GM19025 (cell line): Measurements from ENCODE around the gene STK10.

Experiments used
- ATAC-seq: cut with Tn5 transposase; IDR thresholded peaks from one replicate; pipeline ENCODE4 v1.9.1; 2021; ENCODE audit warnings: mild to moderate bottlenecking, low read depth, moderate library complexity; ENCODE audit not compliant: unreplicated experiment

STK10 gene

DNA sequence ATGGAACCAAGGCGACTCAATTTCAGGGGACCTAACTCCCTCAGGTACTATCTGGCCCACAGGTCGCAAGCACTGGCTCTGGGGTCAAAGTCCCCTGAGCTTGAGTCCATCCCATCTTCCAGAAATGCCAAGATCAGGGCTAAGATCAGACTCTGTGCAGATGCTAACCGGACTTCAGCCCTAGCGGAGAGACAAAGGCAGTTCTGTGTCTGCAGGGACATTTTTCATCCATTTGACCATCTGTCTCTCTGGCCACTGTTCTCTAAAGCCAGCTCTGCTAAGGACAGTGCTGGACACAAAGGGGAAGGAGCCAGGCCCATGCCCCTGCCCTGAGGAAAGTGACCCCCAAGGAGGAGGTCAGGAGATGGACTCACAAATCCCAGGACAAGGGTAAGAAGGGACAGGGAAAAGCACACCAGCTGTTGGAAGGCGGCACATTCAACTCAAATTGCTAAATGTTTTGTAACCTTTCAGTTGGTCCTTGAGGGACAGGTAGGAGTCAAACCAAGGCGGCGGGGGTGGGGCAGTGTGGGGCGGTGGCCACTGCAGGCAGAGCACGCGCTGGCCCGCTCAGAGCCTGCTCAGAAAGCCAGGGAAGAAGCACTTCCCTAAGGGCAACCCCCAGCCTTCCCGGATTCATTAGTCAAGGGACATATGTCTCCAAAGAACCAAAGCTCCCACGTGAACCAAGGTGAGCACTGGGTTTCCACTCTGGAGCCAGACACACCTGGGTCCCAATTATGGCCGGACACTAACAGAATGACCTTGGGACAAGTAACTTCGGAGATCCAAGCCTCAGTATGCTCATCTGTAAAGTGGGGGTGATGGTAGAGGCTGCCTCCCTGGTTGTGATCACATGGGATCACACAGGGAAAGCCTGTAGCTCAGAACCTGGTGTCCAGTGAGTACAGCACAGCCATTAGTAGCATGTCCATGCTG, 42.8 kb downstream of the STK10 start:
- ATAC-seq = no peak

DNA sequence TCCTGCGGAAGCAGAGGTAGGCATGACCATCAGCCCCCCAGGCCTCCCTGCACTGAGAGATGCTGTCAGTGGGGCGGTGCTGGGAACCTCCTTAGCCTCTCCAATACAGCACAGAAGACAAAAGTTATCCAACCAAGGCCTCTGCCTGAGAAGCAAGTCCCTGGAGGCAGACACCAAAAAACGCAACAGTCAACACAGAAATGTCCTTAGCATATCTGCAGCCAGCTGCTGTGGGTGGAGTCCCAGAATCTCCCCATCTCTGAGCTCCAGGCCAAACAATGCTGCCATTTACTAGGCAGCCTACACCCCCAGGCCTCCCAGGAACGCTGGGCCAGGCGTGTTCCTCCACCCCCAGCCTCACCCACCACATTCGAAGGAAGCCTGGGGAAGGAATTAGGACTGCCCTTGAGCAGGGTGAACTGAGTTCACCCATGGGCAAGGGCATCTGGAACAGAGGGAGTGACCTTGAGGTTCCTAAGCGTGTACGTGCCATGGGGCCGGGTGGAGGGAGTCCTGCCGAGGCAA, 43.7 kb downstream of the STK10 start:
- peak; percentile 84 for ATAC-seq

GRCh38 chr5:172143875-172144274, 44.1 kb downstream of the STK10 start:
- no peak for ATAC-seq

GRCh38 chr5:172142709-172143215, 45.3 kb downstream of the STK10 start:
- ATAC-seq = no peak

GRCh38 chr5:172141949-172142319, 46.1 kb downstream of the STK10 start:
- ATAC-seq = no peak

DNA sequence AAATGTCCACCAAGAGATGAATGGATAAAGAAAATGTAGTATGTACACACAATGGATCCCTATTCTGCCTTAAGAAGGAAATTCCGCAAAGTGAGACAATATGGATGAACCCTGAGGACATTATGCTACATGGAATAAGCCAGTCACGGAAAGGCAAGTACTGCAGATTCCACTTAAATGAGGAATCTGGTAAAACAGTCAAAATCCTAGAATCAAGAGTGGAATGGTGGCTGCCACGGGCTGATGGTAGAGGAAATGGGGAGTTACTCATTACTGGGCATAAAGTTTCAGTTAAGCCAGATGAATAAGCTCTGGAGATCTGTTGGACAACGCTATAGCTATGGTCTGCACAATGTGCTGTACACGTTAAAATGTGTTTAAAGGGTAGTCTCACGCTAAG, 47.2 kb downstream of the STK10 start:
- ATAC-seq = no peak

DNA sequence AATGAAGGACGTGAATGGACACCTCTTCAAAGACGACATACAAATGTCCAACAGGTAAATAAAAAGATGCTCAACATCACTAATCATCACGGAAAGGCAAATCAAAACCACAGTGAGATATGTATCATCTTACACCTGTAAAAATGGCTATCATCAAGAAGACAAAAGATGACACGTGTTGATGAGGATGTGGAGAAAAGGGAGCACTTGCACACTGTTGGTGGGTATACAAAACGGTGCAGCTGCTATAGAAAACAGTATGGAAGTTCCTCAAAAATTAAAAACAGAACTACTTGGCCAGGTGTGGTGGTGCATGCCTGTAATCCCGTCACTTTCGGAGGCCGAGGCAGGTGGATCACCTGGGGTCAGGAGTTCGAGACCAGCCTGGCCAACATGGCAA, 47.9 kb downstream of the STK10 start:
- no peak for ATAC-seq

- no peak for ATAC-seq
Observed at GRCh38 chr5:172137046-172137445, 51.0 kb downstream of the STK10 start.

- ATAC-seq = no peak
Observed at GRCh38 chr5:172133359-172134029, 54.5 kb downstream of the STK10 start.

DNA sequence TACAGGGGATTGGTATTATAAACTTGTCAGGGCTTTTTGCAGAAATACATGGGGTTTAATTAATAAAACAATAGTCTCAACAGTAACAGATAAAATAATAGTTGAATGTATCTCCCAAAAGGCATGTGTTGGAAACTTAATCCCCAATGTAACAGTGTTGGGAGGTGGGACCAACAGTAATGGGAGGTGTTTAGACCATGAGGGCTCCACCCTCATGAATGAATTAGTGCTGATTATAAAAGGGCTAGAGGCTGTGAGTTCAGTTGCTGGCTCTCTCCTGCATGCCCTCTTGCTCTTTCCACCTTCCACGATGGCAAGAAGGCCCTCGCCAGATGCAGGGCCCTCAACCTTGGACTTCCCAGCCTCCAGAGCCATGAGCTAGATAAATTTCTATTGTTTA, 56.3 kb downstream of the STK10 start:
- ATAC-seq = no peak

DNA sequence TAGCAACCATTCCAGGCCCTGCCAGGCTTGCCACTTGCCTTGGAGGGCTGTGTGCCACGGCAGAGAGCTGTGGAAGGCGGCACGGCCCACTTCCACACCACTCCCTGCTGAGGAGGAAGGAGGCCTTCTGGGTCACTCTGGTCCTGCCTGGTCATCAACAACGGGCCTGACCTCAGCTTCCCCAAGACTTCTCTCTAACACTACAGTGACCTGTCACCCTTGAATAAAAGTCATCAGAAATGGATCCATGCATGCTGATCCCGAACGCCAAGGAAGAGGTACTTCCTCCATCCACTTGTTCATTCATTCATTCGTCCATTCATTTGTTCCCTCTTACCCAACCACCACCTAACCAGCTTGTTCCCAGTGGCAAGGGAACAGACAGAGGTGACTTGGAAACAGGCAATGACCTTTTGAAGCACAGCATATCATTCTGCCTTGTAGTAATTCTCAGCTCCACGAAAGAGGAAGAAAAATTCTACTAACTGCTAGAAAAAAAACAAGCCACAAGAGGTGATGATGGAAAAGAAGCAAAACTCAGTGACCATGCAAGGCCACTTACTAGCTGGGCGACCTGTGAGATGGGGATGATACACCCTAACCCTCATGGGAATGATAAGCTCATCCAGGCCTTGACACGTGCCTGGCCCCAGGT, 58.6 kb downstream of the STK10 start:
- no peak for ATAC-seq

DNA sequence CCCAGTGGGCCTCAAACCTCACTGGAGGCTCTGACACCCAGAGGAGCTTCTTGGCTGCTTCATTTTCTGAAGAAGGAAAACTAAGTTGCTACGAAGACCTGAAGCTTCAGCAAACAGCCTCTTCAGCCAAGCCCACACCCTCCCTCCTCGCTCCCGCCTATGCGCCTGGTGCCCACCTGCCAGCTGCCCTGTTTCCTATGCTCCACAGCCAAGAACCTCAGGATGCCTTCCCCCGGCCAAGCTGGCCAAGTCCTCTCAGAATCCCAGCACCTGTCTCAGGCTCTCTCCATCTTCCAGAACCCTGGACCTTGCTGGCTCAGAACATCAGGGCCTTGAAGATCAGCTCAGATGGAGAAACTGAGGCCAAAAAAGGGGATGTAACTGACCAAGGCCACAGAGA, 60.4 kb downstream of the STK10 start:
- no peak for ATAC-seq

DNA sequence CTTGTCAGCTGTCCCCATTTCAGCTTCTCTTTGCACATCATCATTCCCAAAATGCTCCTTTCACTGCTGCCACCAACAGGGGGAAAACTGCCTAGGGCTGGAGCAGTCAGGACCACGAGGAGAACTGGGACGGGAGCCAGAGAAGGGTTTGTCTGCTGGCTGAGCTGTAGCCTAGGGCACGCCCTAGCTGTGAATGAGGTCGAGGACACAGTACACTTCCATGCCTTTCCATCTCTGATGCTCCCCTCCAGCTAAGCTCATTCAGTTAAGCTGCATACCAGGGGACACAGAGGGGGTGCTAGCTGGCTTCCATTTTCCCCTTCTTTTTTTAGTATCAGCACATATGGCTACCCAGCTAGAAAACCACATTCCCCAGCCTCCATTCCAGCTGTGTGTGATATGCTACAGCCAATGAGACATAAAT, 64.7 kb downstream of the STK10 start:
- ATAC-seq = no peak

DNA sequence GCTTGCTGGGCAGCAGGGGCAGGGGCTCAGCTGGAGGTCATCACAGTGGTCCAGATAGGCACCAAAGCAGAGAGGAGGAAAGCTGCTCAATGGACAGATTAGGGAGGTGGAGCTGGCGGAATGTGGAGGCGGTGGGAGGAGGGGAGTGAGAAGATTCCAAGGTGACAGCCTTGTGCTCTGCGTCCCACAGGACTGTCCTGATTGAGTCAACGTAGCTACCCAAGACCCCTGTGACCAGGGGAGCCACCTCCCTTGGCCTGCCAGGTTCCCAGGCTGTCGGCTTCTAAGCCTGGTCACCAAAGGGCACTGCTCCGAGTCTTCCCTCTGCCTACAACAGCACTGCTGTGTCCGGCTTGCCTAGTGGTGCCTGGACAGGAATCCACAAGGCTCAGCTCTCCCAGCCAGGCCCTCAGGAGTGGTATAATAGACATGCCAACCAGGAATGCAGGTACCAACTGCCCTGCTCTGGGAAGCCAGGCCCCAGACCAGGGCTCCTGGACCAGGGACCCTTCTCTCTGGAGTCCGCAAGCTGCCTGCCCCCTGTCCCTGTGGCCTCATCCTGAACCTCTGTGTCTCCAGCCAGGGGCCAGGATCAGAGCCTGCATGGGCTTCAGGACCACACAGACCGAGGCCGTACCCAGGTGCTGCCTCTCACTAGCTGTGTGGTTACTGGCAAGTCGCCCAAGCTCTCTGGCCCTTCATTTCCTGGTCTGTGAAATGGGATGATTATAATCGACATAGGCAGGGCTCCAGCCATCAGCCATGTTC, 67.9 kb downstream of the STK10 start:
- no peak for ATAC-seq

DNA sequence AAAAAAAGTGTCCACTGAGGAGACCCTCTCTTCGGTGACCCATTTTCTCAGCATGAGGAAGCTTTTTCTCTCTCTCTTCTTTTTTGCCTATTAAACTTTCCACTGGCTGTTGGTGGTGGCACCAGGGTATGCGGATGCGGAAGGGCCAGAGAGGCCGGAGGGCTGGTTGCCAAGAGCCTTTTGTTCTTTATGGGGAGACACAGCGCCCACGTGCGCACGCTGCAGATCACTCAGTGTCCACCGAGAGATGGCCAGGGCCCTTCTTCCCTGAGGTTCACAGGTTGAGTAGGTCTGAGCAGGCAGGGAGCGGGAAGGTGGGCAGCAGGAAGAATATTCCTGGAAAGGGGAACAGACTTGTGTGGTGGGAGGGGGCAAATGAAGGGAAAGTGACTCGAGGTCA, 69.1 kb downstream of the STK10 start:
- ATAC-seq = no peak

DNA sequence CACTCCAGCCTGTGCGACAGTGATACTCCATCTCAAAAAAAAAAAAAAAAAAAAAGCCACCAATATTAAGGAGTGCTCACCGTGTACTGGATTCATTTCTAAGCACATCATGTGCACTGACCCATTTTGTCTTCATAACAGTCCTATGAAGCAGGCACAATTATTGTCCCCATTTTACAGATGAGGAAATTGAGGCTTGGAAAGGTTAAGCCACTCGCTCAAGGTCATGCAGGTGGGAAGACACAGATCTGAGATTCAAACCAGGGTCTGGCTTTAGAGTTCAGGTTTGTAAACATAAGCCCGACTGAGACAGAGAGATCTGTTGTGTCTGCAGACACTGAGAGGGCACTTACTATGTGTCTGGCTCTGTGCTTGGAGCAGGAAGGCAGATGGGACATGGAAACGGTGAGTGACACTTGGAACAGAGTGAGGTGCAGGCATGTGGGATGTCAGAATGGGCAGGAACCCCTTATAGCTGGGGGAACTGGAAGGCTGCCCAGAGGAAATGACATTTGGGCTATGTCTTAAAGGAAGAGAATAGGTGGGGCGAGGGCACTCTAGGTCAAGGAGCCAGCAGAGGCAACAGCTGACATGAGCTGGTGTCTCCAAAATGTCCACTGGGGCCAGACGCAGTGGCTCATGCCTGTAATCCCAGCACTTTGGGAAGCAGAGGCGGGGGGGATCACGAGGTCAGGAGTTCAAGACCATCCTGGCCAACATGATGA, 69.9 kb downstream of the STK10 start:
- no peak for ATAC-seq

- no peak for ATAC-seq
Observed at GRCh38 chr5:172115541-172115982, 72.5 kb downstream of the STK10 start.

DNA sequence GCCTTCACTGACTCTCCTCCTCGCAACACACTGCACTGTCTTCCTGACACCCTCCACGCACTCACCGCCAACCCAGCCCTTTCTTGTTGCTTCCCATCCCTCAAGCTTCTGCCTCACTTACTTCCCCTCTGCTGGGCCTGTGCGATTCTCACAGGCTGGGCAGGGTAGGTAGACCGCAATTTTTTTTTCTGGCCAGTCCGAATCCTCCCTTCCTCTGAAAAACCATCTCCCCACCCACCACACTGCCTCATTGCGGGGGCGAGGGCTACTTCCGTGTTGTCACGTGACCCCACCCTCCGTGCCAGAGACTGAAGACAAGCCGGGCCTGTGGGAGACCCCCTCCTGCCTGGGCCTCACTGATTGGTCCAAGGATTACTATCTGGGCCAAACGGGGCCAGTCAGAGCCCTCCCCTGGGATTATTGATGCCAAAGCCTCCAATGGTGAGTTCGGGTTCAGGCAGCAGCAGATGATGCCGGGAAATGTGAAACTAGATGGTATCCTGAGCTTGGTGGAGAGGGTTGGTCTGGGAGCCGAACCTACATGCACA, 73.1 kb downstream of the STK10 start:
- ATAC-seq = peak; percentile 39

- ATAC-seq = no peak
Observed at GRCh38 chr5:172113036-172113435, 75.0 kb downstream of the STK10 start.
